ENCODE results near the gene PRDM15.
"Not testable (repeated sequence)": the region's sequence is repeated elsewhere in the genome, so short reads cannot be mapped to it uniquely, and the experiment has no call there.

The PRDM15 gene

GRCh38 chr21:41794600-41794999 is 84.5 kb downstream of the PRDM15 start:
- TF ChIP-seq EZH2phosphoT487 (IDR thresholded peaks at IDR 0.05; ENCODE audit: low read depth): no peak
- no peak for TF ChIP-seq CTCF (IDR thresholded peaks at IDR 0.05; ENCODE audit: low read depth, low read length)
- no peaks in the 10 kb centered on the region for H3K36me3 ChIP-seq (replicated peaks; ENCODE audit: low read depth, low read length)

DNA sequence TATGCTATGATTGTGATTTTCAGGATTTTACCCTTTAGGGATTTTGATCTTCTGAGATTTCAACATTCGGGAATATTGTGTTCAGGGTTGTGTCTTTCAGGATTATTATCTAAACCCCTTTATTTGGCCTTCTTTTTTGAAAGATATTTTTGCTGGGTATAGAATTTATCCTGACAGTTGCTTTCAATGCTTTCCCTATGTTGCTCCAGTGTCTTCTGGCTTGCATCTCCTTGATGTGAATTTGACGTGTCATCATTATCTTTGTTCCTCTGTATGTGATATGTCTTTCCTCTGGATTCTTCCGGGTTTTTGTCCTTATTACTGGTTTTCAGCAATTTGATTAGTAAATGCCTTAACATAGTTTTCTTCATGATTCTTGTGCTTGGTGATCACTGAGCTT is 86.4 kb downstream of the PRDM15 start:
- no peaks in the 10 kb centered on the region for H3K9me3 ChIP-seq (ENCODE audit: insufficient read depth, low read length)
- TF ChIP-seq EZH2phosphoT487 (IDR thresholded peaks at IDR 0.05; ENCODE audit: low read depth): no peak
- TF ChIP-seq CTCF (IDR thresholded peaks at IDR 0.05; ENCODE audit: low read depth, low read length): no peak
- H4K20me1 ChIP-seq (ENCODE audit: insufficient read depth, low read length): no peaks in the 10 kb centered on the region
- no peak overlapping the region for H3K4me3 ChIP-seq (ENCODE audit: low read length)
- no peak overlapping the region for H2AFZ ChIP-seq (ENCODE audit: low read depth, low read length)
- no peak overlapping the region for H3K27ac ChIP-seq (ENCODE audit: low read length)
- no peaks in the 10 kb centered on the region for H3K36me3 ChIP-seq (replicated peaks; ENCODE audit: low read depth, low read length)
- no peak overlapping the region for H3K4me2 ChIP-seq (ENCODE audit: low read length)
- H3K79me2 ChIP-seq (ENCODE audit: low read length): no peaks in the 10 kb centered on the region
- no peak overlapping the region for H3K9ac ChIP-seq (ENCODE audit: low read length)
- no peaks in the 10 kb centered on the region for H3K4me1 ChIP-seq (ENCODE audit: low read length)
- no peaks in the 10 kb centered on the region for H3K27me3 ChIP-seq (ENCODE audit: low read depth, low read length)

More at GRCh38 chr21:41794600-41794999, 84.5 kb downstream of the PRDM15 start:
- Histone ChIP-seq H3K27ac (ENCODE audit: low read length) (no peak overlapping the region), H3K79me2 (ENCODE audit: low read length) (no peaks in the 10 kb centered on the region), H3K9me3 (ENCODE audit: insufficient read depth, low read length) (no peaks in the 10 kb centered on the region), H3K9ac (ENCODE audit: low read length) (no peak overlapping the region), H3K4me1 (ENCODE audit: low read length) (no peaks in the 10 kb centered on the region), H3K4me2 (ENCODE audit: low read length) (no peak overlapping the region), H4K20me1 (ENCODE audit: insufficient read depth, low read length) (no peaks in the 10 kb centered on the region), H3K4me3 (ENCODE audit: low read length) (no peak overlapping the region), H3K27me3 (ENCODE audit: low read depth, low read length) (no peaks in the 10 kb centered on the region), H2AFZ (ENCODE audit: low read depth, low read length) (no peak overlapping the region)

DNA sequence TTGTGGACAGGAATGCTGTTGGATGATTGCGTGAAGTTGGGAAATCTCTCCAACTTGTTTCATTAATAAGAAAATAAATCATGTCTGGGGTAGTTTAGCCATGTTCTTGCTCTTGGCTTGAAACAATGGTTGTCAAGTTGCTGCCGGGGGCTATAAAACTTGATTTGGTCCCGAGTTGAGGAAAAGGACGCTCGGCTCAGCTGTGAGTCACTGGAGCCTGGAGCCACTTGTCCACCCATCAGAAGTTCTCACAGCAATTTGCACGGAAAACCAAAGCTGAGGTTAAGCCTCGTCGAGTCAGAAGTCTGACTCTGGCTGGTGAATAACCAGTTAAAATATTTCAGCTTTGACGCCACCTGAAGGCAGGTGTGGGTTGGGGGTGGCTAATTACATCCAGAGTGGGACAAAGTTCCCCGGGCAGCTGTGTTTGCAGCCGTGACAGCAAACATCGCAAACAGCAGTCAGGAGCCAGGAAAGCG is 92.6 kb downstream of the PRDM15 start:
- peaks cover 6% of the 10 kb centered on the region for H3K27me3 ChIP-seq (ENCODE audit: low read depth, low read length)
- H3K4me3 ChIP-seq (ENCODE audit: low read length): no peak overlapping the region
- no peaks in the 10 kb centered on the region for H3K79me2 ChIP-seq (ENCODE audit: low read length)
- no peak for TF ChIP-seq CTCF (IDR thresholded peaks at IDR 0.05; ENCODE audit: low read depth, low read length)
- no peak for TF ChIP-seq EZH2phosphoT487 (IDR thresholded peaks at IDR 0.05; ENCODE audit: low read depth)
- no peaks in the 10 kb centered on the region for H3K36me3 ChIP-seq (replicated peaks; ENCODE audit: low read depth, low read length)
- H3K4me1 ChIP-seq (ENCODE audit: low read length): no peaks in the 10 kb centered on the region
- no peaks in the 10 kb centered on the region for H4K20me1 ChIP-seq (ENCODE audit: insufficient read depth, low read length)
- H3K9me3 ChIP-seq (ENCODE audit: insufficient read depth, low read length): no peaks in the 10 kb centered on the region
- H3K27ac ChIP-seq (ENCODE audit: low read length): no peak overlapping the region
- H2AFZ ChIP-seq (ENCODE audit: low read depth, low read length): no peak overlapping the region
- H3K4me2 ChIP-seq (ENCODE audit: low read length): no peak overlapping the region
- H3K9ac ChIP-seq (ENCODE audit: low read length): no peak overlapping the region

- H3K79me2 ChIP-seq (ENCODE audit: low read length); H3K4me2 ChIP-seq (ENCODE audit: low read length); H3K36me3 ChIP-seq (replicated peaks; ENCODE audit: low read depth, low read length); H4K20me1 ChIP-seq (ENCODE audit: insufficient read depth, low read length); H3K9ac ChIP-seq (ENCODE audit: low read length); H2AFZ ChIP-seq (ENCODE audit: low read depth, low read length); H3K4me1 ChIP-seq (ENCODE audit: low read length); H3K27ac ChIP-seq (ENCODE audit: low read length); H3K4me3 ChIP-seq (ENCODE audit: low read length); H3K27me3 ChIP-seq (ENCODE audit: low read depth, low read length); H3K9me3 ChIP-seq (ENCODE audit: insufficient read depth, low read length): not testable (repeated sequence)
These were observed 93.9 kb downstream of the PRDM15 start for GRCh38 chr21:41785262-41785661.

Measured in OCI-LY3 (cell line).